ENCODE results near the gene SLC24A4.

DNA sequence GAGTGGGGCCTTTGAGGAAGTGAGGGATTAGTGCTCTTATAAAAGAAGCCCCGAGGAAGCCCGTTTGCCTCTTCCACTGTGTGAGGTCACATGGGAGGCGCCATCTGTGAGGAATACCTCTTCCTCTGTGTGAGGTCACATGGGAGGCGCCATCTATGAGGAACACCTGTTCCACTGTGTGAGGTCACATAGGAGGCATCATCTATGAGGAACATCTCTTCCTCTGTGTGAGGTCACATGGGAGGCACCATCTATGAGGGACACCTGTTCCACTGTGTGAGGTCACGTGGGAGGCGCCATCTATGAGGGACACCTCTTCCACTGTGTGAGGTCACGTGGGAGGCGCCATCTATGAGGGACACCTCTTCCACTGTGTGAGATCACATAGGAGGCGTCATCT lies 69.7 kb downstream of the SLC24A4 start:
- TF ChIP-seq CTCF (optimal IDR thresholded peaks at IDR 0.05 in 1 of 3, IDR thresholded peaks at IDR 0.05 in 1 of 3, conservative IDR thresholded peaks at IDR 0.05 in 1 of 3; ENCODE audit: extremely low read depth in 1 of 3, insufficient read depth in 2 of 3, low read length in 3 of 3) (no peak), EZH2 (IDR thresholded peaks at IDR 0.05; ENCODE audit: low read length) (no peak)
